Glutamatergic neuron (in vitro differentiated cells): ENCODE results near the gene SDF4. TPM values are rescaled to one million over a fixed set of nuclear protein-coding genes. Genes with fewer than 3 reads are reported as not detected.

Experiments
- DNase-seq: peaks from one replicate; pipeline ENCODE4 v3.0.0; 2022
- H3K27ac Mint-ChIP-seq: one replicate; pipeline ENCODE4 v1.8.0; 2020; ENCODE audit warnings: mild to moderate bottlenecking, mixed read lengths, inconsistent platforms; ENCODE audit not compliant: unreplicated experiment
- H3K27me3 Mint-ChIP-seq: one replicate; pipeline ENCODE4 v1.8.0; 2020; ENCODE audit warnings: mild to moderate bottlenecking, moderate library complexity, mixed read lengths, inconsistent platforms; ENCODE audit not compliant: unreplicated experiment
- H3K36me3 Mint-ChIP-seq: one replicate; pipeline ENCODE4 v1.8.0; 2020; ENCODE audit warnings: mild to moderate bottlenecking, mixed read lengths, inconsistent platforms; ENCODE audit not compliant: unreplicated experiment
- H3K4me1 Mint-ChIP-seq: one replicate; pipeline ENCODE4 v1.8.0; 2020; ENCODE audit warnings: mild to moderate bottlenecking, low read depth, mixed read lengths, inconsistent platforms; ENCODE audit not compliant: unreplicated experiment
- H3K4me3 Mint-ChIP-seq: one replicate; pipeline ENCODE4 v1.8.0; 2020; ENCODE audit warnings: mild to moderate bottlenecking, mixed read lengths, inconsistent platforms; ENCODE audit not compliant: unreplicated experiment
- H3K9me3 Mint-ChIP-seq: one replicate; pipeline ENCODE4 v1.8.0; 2020; ENCODE audit warnings: mild to moderate bottlenecking, moderate library complexity, mixed read lengths, inconsistent platforms; ENCODE audit not compliant: unreplicated experiment
- CTCF ChIP-seq: fragments of 200-600 bp; sonication (generic); IDR thresholded peaks from one replicate; pipeline ENCODE4 v1.5.0; 2021; ENCODE audit not compliant: partially characterized antibody, unreplicated experiment
- total RNA-seq: library from RNA; stranded (reverse); fragmentation: NEBNext Ultra II Directional; extraction: Animal tissue kit (Norgen Biotek cat#: 25700); gene quantifications from one replicate; pipeline ENCODE4 v1.2.1, GENCODE V29; 2021; ENCODE audit not compliant: unreplicated experiment

SDF4 gene
- total RNA-seq, 1 donor from 2014 or later = 89.2 TPM

- H3K9me3 Mint-ChIP-seq = peaks cover 8% of the 10 kb centered on the region
- H3K4me1 Mint-ChIP-seq = peaks cover 16% of the 10 kb centered on the region
- peak; percentile 53 for DNase-seq
- peaks cover 4% of the 10 kb centered on the region for H3K27me3 Mint-ChIP-seq
- H3K27ac Mint-ChIP-seq = no peak overlapping the region
- no peaks in the 10 kb centered on the region for H3K36me3 Mint-ChIP-seq
- H3K4me3 Mint-ChIP-seq = peak overlapping the region; percentile 19
- peak; percentile 10 for TF ChIP-seq CTCF
These were observed 33.1 kb upstream of the SDF4 start for GRCh38 chr1:1264868-1265272.

GRCh38 chr1:1264026-1264425 lies 32.2 kb upstream of the SDF4 start:
- Mint-ChIP-seq H3K4me3 (no peak overlapping the region), H3K27ac (no peak overlapping the region), H3K27me3 (peaks cover 4% of the 10 kb centered on the region), H3K9me3 (peaks cover 12% of the 10 kb centered on the region), H3K4me1 (peaks cover 17% of the 10 kb centered on the region), H3K36me3 (no peaks in the 10 kb centered on the region)
- no peak for DNase-seq
- no peak for TF ChIP-seq CTCF

- no peak for DNase-seq
- no peak overlapping the region for H3K27ac Mint-ChIP-seq
- H3K4me1 Mint-ChIP-seq = peaks cover 17% of the 10 kb centered on the region
- peaks cover 15% of the 10 kb centered on the region for H3K9me3 Mint-ChIP-seq
- no peak overlapping the region for H3K4me3 Mint-ChIP-seq
- no peaks in the 10 kb centered on the region for H3K36me3 Mint-ChIP-seq
- peaks cover 5% of the 10 kb centered on the region for H3K27me3 Mint-ChIP-seq
- no peak for TF ChIP-seq CTCF
These were observed 31.0 kb upstream of the SDF4 start for GRCh38 chr1:1262758-1263157.

- no peak for TF ChIP-seq CTCF
- no peaks in the 10 kb centered on the region for H3K36me3 Mint-ChIP-seq
- peaks cover 7% of the 10 kb centered on the region for H3K27me3 Mint-ChIP-seq
- no peak overlapping the region for H3K27ac Mint-ChIP-seq
- no peak for DNase-seq
- peaks cover 17% of the 10 kb centered on the region for H3K4me1 Mint-ChIP-seq
- no peak overlapping the region for H3K4me3 Mint-ChIP-seq
- H3K9me3 Mint-ChIP-seq = peaks cover 15% of the 10 kb centered on the region
These were observed 30.3 kb upstream of the SDF4 start for GRCh38 chr1:1262071-1262470.

- peak overlapping the region; percentile 56 for H3K27ac Mint-ChIP-seq
- TF ChIP-seq CTCF = no peak
- peaks cover 7% of the 10 kb centered on the region for H3K27me3 Mint-ChIP-seq
- peak overlapping the region; percentile 61 for H3K4me3 Mint-ChIP-seq
- H3K9me3 Mint-ChIP-seq = peaks cover 14% of the 10 kb centered on the region
- peak; percentile 38 for DNase-seq
- H3K4me1 Mint-ChIP-seq = peaks cover 21% of the 10 kb centered on the region
- no peaks in the 10 kb centered on the region for H3K36me3 Mint-ChIP-seq
These were observed 29.2 kb upstream of the SDF4 start for GRCh38 chr1:1260843-1261560.
